Activated CD8-positive, alpha-beta T cell treated with anti-CD3 and anti-CD28 coated beads for 36 hours (primary cell): ENCODE measurements around the gene MCC. TPM values are rescaled to one million over a fixed set of nuclear protein-coding genes. Genes with fewer than 3 reads are reported as not detected.

Experiments
- ATAC-seq: fragments of 200-7000 bp; cut with Tn5 transposase; one replicate; pipeline ENCODE4 v1.10.0; 2021; ENCODE audit warnings: mild to moderate bottlenecking, moderate library complexity
- CTCF ChIA-PET: fragments of 350-600 bp; sonication (Branson Sonifier 250); formaldehyde crosslinking; loops from one replicate; lab custom pipeline; 2021; ENCODE audit warnings: antibody characterized with exemption; lab: Charles Lee
- POLR2A ChIA-PET: fragments of 350-600 bp; sonication (Branson Sonifier 250); formaldehyde crosslinking; loops from one replicate; lab custom pipeline; 2021; ENCODE audit warnings: antibody characterized with exemption; lab: Charles Lee
- DNase-seq: peaks from one replicate; pipeline ENCODE4 v3.0.0-alpha.2; 2020
- H3K27ac Mint-ChIP-seq: one replicate; pipeline ENCODE4 v1.8.0; 2021; ENCODE audit warnings: mild to moderate bottlenecking, mixed read lengths
- H3K27me3 Mint-ChIP-seq: one replicate; pipeline ENCODE4 v1.8.0; 2021; ENCODE audit warnings: mixed read lengths
- H3K36me3 Mint-ChIP-seq: one replicate; pipeline ENCODE4 v1.8.0; 2021; ENCODE audit warnings: low read depth, mixed read lengths
- H3K4me1 Mint-ChIP-seq: one replicate; pipeline ENCODE4 v1.8.0; 2021; ENCODE audit warnings: low read depth, mixed read lengths
- H3K4me3 Mint-ChIP-seq: one replicate; pipeline ENCODE4 v1.8.0; 2021; ENCODE audit warnings: mild to moderate bottlenecking, moderate library complexity, mixed read lengths
- H3K9me3 Mint-ChIP-seq: one replicate; pipeline ENCODE4 v1.8.0; 2021; ENCODE audit warnings: mixed read lengths
- intact Hi-C: fragments of 100-400 bp; cut with micrococcal nuclease; formaldehyde crosslinking; loops from one replicate; pipeline ENCODE4 v1.10.0; 2022
- total RNA-seq, 2 experiments: library from RNA; stranded (reverse); gene quantifications; one replicate each; pipeline ENCODE4 v1.2.3, GENCODE V29; 2021
- TF ChIP-seq, protein P1 (sequence below): fragments of 200-600 bp; IDR thresholded peaks from one replicate; pipeline ENCODE4 v1.8.0; 2022; ENCODE audit warnings: antibody characterized with exemption, mild to moderate bottlenecking

Gene MCC
- total RNA-seq, 2 experiments from 2014 or later: 4.9 to 5.4 TPM

DNA sequence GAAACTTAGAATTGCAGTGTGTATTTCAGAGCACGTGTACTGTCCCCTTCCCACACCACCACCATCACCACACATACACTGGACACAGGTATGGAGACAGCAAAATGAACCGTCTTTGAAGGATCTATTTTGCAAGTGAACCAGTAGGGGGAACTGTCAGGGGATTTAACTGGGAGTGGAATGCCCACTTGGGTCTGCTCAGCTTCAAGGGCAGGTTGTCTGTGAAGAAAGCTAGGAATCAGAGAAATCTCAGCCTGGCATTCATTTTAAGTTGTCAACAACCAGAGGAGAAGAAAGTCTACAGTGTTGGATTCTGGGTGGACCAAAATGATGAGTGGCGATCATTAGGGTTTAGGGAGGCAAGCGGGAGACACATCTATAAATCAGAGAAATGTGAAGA, 364.6 kb downstream of the MCC start:
- ATAC-seq (no peak), DNase-seq (no peak)
- ChIA-PET POLR2A (no interaction called here), CTCF (interaction anchor here (0.8 to 1.7 kb wide), 3 partner anchors 16 to 127 kb away, joined by 3 to 5 read pairs (median 3); no protein-coding TSS in a partner anchor)
- Mint-ChIP-seq H3K27ac (no peak overlapping the region), H3K4me3 (no peak overlapping the region), H3K4me1 (no peaks in the 10 kb centered on the region), H3K27me3 (no peaks in the 10 kb centered on the region), H3K9me3 (no peaks in the 10 kb centered on the region), H3K36me3 (no peaks in the 10 kb centered on the region)
- intact Hi-C loops: no loop called here
- TF ChIP-seq, protein P1, sequence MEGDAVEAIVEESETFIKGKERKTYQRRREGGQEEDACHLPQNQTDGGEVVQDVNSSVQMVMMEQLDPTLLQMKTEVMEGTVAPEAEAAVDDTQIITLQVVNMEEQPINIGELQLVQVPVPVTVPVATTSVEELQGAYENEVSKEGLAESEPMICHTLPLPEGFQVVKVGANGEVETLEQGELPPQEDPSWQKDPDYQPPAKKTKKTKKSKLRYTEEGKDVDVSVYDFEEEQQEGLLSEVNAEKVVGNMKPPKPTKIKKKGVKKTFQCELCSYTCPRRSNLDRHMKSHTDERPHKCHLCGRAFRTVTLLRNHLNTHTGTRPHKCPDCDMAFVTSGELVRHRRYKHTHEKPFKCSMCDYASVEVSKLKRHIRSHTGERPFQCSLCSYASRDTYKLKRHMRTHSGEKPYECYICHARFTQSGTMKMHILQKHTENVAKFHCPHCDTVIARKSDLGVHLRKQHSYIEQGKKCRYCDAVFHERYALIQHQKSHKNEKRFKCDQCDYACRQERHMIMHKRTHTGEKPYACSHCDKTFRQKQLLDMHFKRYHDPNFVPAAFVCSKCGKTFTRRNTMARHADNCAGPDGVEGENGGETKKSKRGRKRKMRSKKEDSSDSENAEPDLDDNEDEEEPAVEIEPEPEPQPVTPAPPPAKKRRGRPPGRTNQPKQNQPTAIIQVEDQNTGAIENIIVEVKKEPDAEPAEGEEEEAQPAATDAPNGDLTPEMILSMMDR: peak; percentile 14

DNA sequence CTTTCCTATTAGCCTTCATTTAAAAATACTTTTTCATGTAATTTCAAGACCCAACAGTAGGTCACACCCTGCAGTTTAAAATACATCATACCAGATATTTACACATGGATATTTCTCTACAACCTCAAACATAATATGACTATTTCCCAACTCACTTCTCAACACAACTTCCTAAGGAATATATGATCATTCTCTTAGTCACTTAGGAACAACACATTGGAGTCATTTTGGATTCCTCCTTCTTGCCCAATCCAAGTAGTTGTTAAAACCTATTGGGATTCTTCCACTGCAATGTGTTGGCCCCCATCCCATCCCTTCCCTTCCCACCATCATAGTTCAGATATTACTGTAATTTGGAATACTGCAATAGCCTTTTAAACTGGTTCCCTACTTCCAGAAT, 366.2 kb downstream of the MCC start:
- no peak for ATAC-seq
- TF ChIP-seq, protein P1: no peak

DNA sequence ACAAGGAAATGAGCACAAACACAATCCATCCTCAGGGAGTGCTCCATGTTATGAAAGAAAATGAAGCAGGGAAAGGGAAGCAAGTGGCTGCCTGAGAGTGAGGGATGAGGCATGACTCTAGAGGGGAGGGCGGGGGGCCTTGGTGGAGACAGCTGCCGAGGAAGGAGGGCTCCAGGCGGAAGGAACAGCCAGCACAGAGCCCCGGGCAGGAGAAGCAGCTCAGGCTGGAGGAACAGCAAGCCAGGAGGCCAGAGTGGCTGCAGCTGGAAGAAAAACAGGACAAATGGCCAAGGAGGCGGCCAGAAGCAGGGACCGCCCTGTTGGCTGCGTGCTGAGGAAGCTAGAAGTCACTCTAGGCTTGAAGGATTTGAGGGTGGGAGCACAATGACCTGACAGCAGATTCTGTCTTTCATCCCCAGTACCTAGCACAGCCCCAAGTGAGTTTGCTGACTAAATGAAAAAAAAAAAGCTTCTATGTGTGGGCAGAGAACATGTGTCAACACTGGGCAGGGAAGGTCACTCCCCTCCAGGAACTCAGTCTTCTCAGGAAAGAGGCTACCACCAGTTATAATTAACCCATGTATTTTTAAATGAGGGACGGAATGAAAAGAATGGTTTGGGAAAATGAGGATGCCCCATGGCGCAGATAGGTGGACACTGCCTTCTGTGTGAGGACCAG, 368.9 kb downstream of the MCC start:
- TF ChIP-seq, protein P1: no peak
- ATAC-seq (no peak), DNase-seq (no peak)
- no peaks in the 10 kb centered on the region for H3K27me3 Mint-ChIP-seq
- H3K9me3 Mint-ChIP-seq: no peaks in the 10 kb centered on the region
- CTCF ChIA-PET: interaction anchor here (1.4 kb wide), 1 partner anchor 56 kb away, joined by 3 read pairs; no protein-coding TSS in a partner anchor
- no peak overlapping the region for H3K27ac Mint-ChIP-seq
- no peak overlapping the region for H3K4me3 Mint-ChIP-seq
- H3K4me1 Mint-ChIP-seq: no peaks in the 10 kb centered on the region
- no peaks in the 10 kb centered on the region for H3K36me3 Mint-ChIP-seq
- intact Hi-C loops: no loop called here
- POLR2A ChIA-PET: no interaction called here

More for the DNA sequence above, 366.2 kb downstream of the MCC start:
- ChIA-PET POLR2A (no interaction called here), CTCF (no interaction called here)
- Mint-ChIP-seq H3K27me3 (no peaks in the 10 kb centered on the region), H3K36me3 (no peaks in the 10 kb centered on the region), H3K4me3 (no peak overlapping the region), H3K27ac (no peak overlapping the region), H3K4me1 (no peaks in the 10 kb centered on the region), H3K9me3 (no peaks in the 10 kb centered on the region)
- no peak for DNase-seq
- intact Hi-C loops: no loop called here

DNA sequence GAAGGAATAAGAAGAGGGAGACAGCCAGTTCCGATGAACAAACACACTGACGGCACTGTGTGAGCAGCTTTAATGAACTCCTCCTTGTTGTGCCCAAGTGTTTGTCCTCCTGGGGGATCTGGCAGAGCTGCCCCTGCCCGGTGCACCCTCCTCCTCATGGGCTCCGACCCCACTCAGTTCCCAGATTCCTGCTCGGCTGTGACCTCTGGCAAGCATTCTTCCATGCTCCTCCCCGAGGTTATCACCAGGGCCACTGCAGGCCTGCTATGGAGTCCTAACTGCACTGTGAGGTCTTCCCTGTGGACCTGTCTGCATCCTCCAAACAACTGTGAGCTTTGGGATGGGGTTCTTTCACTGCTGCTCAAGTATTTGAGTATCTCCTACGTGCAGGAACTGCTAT, 369.5 kb downstream of the MCC start:
- ChIA-PET CTCF (interaction anchor here (1.4 kb wide), 1 partner anchor 55 kb away, joined by 3 read pairs; no protein-coding TSS in a partner anchor), POLR2A (no interaction called here)
- H3K9me3 Mint-ChIP-seq: no peaks in the 10 kb centered on the region
- ATAC-seq (no peak), DNase-seq (no peak)
- H3K4me3 Mint-ChIP-seq: no peak overlapping the region
- no peaks in the 10 kb centered on the region for H3K27me3 Mint-ChIP-seq
- H3K36me3 Mint-ChIP-seq: no peaks in the 10 kb centered on the region
- TF ChIP-seq, protein P1: no peak
- no peak overlapping the region for H3K27ac Mint-ChIP-seq
- intact Hi-C loops: no loop called here
- H3K4me1 Mint-ChIP-seq: no peaks in the 10 kb centered on the region

DNA sequence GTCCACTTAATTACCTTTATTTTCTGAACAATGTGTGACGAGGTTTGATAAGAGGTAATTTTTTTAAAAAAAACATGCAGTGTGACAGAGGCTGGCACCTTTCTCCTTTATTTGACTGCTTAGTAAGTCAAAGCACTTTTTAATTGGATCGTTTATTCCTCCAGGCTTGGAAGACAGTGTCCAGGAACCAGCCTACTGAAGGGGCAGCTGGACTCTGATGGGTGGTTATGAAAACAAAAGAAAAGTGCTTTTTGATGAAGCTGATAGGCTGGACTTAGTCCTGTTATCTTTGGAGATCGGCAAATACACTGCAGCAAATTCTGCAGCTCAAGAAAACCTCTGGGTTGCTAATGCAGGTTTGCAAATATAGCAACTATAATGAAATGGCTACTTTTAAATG, 370.0 kb downstream of the MCC start:
- intact Hi-C loops: no loop called here
- ATAC-seq (no peak), DNase-seq (no peak)
- TF ChIP-seq, protein P1: no peak
- Mint-ChIP-seq H3K4me3 (no peak overlapping the region), H3K4me1 (no peaks in the 10 kb centered on the region), H3K36me3 (no peaks in the 10 kb centered on the region), H3K27ac (no peak overlapping the region), H3K27me3 (no peaks in the 10 kb centered on the region), H3K9me3 (no peaks in the 10 kb centered on the region)
- ChIA-PET CTCF (interaction anchor here (1.4 kb wide), 1 partner anchor 55 kb away, joined by 3 read pairs; no protein-coding TSS in a partner anchor), POLR2A (no interaction called here)
